LNCaP clone FGC (cell line): ENCODE data around the gene TMA7B.
A peak's percentile ranks its signal among the peaks of the same experiment; 100 is the strongest.

Experiments
- DNase-seq: peaks from one replicate; pipeline ENCODE4 v3.0.0-alpha.2; 2011; ENCODE audit warnings: low read depth
- H3K4me3 ChIP-seq: 2 replicates; pipeline ENCODE4 v1.5.1; 2011; ENCODE audit warnings: mild to moderate bottlenecking, low read depth, low read length, control low read depth
- CTCF ChIP-seq: IDR thresholded peaks from 2 replicates; pipeline ENCODE4 v1.5.1; 2012; ENCODE audit warnings: mild to moderate bottlenecking; ENCODE audit not compliant: control insufficient read depth, insufficient read depth; ENCODE audit errors: extremely low read depth

Gene TMA7B

GRCh38 chr22:39995393-39996252 is 35.4 kb downstream of the TMA7B start:
- no peak for DNase-seq
- no peak for TF ChIP-seq CTCF
- H3K4me3 ChIP-seq: peak overlapping the region; percentile 73

DNA sequence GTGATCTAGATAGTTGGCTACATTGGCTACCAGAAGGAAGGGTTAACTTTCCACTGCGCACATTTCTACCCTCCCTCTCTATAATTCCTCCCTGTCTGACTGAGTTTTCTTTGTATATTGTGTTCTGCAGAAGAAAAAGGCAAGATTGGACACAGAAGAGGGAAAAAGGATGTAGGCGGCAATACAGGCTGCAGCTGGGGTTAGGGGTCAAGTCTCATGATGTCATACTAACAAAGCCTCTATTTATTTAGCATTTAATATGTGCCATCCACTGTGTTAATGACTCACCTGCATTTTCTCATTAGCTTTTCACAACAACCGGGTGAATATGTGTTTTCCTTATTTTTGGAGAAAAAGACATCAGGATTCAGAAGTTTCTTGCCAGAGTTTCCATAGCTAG is 36.5 kb downstream of the TMA7B start:
- H3K4me3 ChIP-seq: peak overlapping the region; percentile 73
- no peak for TF ChIP-seq CTCF
- no peak for DNase-seq

- H3K4me3 ChIP-seq: no peak overlapping the region
- DNase-seq: no peak
- TF ChIP-seq CTCF: no peak
Measured at GRCh38 chr22:39997421-39997820, 37.2 kb downstream of the TMA7B start.

DNA sequence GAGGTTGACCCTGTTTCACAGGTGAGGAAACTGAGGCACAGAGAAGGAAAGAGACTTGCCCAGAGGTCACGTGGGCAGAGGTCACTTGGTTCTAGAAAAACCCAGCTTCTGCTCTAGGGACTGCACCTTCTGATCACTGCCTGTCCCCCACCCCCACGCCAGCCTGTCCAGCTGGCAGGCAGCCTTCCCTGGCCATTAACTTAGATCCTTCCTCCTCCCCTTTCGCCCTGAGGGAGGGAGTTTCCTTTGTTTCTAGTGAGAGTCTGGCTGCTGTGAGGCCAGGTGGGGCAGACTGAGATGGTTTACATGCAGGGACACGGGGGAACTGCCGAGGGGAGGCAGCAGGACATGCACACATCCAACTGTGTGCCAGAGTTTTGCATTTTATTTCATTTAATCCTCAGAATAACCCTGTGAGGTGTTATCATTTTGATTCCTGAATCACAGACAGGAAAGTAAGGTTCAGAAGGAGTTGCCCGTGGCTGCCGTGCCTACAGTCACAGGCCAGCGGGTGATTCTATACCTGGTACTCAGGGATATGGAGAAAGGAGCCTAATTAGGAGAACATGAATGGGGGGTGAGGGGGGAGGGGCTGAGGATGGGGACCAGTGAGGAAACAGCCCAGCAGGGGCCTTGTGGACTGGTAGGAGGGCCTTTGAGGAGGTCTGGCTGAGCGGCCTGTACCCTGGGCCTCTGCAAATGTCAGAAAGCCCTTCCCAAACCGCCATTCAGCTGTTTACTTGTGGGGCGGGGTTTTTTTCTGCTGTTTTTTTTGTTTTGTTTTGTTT is 37.9 kb downstream of the TMA7B start:
- H3K4me3 ChIP-seq: peak overlapping the region; percentile 34
- DNase-seq: peak; percentile 79
- no peak for TF ChIP-seq CTCF

DNA sequence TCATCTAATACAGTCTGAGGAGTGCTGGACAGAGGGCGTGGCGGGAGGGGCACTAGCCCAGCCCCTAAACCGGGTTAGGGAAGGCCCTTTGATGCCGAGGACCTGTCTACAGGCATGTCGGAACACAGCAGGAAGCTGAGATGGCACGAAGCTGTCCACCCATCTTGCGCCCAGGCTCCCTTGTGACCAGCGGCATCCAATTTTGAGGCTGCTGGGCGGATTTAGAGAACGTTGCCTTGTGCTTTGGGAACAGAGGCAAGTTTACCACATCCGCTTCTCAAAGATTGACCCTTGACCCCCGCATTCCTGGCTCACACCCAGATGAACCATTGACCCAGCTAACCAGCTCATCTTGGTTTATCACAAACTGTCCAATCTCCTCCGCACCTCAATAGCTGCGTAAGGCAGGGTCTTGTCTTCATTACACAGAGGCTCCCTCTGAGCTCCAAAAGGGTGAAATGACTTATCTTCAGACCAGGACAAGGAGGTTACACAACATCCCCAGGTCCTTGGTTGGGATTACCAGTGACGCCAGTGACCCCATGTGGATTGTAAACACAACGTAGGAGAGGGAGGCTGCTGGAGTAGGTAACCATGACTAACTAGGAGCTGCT is 39.1 kb downstream of the TMA7B start:
- DNase-seq: no peak
- no peak for TF ChIP-seq CTCF
- no peak overlapping the region for H3K4me3 ChIP-seq

DNA sequence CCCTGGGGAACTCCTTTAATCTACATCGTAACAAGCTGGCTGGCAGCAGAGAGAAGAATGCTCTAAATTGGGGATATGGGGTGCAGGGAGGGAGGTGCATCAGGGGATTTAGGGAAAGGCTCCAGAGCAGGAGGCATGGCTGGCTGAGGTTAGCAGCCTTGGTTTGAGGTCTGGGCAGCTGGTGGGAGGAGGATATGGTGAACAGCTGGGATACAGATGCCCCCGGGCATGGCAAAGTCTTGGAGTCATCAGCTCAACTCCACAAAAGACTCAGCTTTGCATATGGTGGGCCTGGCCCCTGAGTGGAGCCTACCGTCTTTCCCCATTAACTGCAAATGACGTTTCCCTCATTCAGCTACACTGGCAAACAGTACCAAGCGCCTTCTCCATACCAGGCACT is 40.0 kb downstream of the TMA7B start:
- no peak for TF ChIP-seq CTCF
- H3K4me3 ChIP-seq: no peak overlapping the region

More for the DNA sequence above, 40.0 kb downstream of the TMA7B start:
- DNase-seq: no peak
